HG03469 (cell line): ENCODE data around the gene MOB3B.
"Not testable (repeated sequence)": the region's sequence is repeated elsewhere in the genome, so short reads cannot be mapped to it uniquely, and the experiment has no call there.

Experiments used
- ATAC-seq: cut with Tn5 transposase; IDR thresholded peaks from one replicate; pipeline ENCODE4 v1.9.1; 2021; ENCODE audit warnings: mild to moderate bottlenecking, moderate library complexity, moderate number of reproducible peaks; ENCODE audit not compliant: unreplicated experiment

Gene MOB3B

DNA sequence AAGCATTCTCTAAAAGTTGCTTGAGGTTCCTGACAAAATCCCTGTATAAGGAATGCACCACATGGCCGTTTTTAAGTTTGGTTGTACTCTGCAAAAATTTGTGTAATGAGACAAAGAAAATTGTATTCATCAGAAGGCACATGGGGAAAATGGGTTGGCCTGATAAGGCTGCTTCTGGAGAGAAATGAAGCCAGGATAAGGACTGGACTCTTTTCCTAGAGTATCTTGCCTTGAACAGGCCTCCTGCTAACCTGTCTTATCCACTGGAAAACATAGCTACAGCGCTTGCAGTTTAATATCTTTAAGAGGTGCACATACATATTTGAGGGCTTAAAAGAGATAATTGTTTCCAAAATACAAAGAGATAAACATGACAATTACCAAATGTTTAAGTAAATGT lies 46.9 kb downstream of the MOB3B start:
- ATAC-seq, result no peak

GRCh38 chr9:27478322-27478721 lies 51.3 kb downstream of the MOB3B start:
- no peak for ATAC-seq

GRCh38 chr9:27476870-27477515 lies 52.6 kb downstream of the MOB3B start:
- ATAC-seq, result no peak

DNA sequence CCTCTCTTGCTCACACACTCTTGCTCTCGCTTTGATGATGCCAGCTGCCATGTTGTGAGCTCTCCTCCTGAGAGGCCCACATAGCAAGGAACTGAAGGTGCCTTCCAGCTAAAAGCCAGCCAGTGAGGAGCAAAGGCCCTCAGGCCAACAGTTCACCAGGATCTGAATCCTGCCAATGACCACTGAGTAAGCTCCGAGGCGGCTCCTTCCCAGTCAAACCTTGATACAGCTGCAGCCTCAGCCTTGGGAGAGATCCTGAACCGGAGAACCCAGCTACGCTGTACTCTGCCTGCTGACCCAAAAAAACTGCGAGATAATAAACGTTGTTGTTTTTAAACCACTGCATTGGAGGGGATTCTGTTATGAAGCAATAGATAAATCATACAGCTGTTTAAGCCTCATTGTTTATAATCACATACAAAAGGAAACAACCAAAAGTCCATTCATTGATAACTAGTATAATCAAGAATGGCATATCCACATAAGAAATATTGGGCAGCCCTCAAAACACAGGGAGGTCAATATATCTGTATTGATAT lies 54.5 kb downstream of the MOB3B start:
- ATAC-seq, result no peak

- ATAC-seq, result no peak
Observed at GRCh38 chr9:27474305-27474704, 55.3 kb downstream of the MOB3B start.

GRCh38 chr9:27473111-27473529 lies 56.5 kb downstream of the MOB3B start:
- no peak for ATAC-seq

- ATAC-seq, result no peak
Observed at GRCh38 chr9:27472195-27472594, 57.4 kb downstream of the MOB3B start.

- no peak for ATAC-seq
Observed at GRCh38 chr9:27471789-27472188, 57.8 kb downstream of the MOB3B start.

- ATAC-seq, result no peak
Observed at GRCh38 chr9:27471366-27471765, 58.2 kb downstream of the MOB3B start.

DNA sequence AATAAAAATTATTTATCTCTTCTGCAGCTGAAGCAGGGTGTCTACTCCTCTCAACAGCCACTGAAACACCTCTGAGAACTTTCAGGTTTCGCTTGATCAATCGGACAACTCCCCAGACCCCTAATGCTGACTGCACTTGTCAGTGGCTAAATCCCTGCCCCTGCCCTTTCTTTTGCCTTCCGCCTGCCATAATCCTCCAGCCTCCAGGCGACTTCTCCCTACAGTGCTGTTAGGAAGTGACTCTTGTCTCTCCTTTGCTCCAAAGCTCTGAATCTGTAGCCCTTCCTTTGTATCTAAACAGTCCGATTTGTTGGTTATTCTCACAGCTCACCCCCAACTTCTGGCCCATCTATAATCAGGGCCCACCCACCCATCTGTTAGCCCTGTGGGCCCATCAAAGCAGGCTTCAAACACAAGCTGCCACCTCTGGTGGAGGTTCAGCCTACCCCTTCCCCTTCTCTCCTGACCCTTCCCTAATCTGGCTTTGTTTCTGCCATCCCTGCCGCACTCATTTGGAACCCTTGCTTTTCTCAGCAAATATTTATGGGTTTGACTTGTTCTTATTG lies 59.2 kb downstream of the MOB3B start:
- no peak for ATAC-seq

GRCh38 chr9:27469550-27469949 lies 60.1 kb downstream of the MOB3B start:
- ATAC-seq, result no peak

DNA sequence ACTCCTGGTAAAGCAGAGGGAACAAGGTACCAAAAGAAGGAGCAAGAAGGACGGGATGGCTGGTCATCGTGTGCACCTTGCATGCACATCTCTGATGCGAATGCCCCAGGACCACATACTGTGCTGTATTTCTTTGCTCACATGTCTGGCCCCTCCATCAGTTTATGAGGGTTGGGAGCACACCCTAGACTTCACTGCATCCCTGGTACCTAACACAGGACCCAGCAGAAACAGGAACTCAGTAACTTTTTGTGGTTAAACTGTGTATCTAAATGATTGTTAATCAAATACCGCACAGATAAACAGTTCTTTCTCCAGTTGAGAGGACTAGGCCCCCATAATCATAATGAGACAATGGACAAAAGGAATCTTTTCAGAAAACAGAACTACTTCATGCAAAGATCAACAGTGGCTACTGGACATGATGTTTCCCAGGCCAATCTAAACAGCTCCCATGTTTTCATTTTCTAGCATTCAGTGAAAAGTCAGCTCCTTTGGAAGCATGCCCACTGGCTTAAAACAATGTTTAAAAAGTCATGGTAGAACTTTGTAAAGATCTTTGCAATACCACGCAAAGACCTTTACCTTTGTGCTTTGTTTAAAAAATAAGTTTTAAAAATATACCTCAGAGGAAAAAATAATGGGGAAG lies 61.0 kb downstream of the MOB3B start:
- ATAC-seq, result no peak

DNA sequence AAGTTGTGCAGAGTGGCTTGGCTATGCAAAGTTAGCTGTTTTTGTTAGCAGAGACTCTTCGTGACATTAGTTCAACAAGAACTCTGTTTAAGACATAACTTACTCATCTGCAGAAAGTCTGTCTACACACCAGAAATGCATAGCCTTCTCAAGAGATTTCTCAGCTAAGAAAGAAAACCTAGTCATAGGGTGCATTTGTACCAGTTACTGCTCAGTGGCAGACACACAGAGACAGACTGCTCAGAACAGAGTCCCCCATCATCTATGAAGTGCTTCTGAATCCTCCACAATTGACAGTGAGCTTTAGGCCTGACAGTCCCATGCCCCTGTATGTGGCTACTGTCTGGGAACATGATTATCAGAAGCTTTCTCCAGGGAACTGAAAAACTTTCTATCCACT lies 61.6 kb downstream of the MOB3B start:
- ATAC-seq, result no peak

DNA sequence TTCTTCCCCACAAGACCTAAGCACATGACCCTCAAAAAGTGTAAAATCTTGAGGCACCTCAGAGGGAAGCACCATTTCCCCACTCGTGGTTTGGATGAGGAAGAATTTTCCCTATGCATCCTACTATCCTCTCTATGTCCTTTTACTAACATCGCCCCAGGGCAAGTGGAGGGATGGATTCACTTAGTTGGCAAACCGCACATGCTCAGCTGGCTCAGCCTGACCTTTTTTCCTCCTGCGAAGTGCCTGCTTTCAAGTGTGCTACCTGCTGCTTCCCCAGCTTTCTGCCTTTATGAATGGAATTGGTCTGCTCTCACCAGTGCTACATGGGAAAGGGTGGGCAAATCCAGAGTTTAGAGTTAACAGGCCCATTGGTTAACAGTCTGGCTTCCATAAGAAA lies 62.1 kb downstream of the MOB3B start:
- ATAC-seq, result no peak

DNA sequence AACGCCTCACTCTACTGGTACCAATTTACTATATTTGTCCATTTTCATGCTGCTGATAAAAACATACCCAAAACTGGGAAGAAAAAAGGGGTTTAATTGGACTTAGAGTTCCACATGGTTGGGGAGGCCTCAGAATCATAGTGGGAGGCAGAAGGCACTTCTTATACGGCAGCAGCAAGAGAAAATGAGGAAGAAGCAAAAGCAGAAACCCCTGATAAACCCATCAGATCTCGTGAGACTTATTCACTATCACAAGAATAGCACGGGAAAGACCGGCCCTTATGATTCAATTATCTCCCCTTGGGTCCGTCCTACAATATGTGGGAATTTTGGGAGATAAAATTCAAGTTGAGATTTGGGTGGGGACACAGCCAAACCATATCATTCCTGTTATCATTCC lies 63.1 kb downstream of the MOB3B start:
- ATAC-seq, result not testable (repeated sequence)

DNA sequence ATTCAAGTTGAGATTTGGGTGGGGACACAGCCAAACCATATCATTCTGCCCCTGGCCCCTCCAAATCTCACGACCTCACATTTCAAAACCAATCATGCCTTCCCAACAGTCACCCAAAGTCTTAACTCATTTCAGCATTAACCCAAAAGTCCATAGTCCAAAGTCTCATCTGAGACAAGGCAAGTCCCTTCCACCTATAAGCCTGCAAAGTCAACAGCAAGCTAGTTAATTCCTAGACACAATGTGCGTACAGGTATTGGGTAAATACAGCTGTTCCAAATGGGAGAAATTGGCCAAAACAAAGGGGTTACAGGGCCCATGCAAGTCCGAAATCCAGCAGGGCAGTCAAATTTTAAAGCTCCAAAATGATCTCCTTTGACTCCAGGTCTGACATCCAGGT lies 64.7 kb downstream of the MOB3B start:
- not testable (repeated sequence) for ATAC-seq

GRCh38 chr9:27462846-27463245 lies 66.8 kb downstream of the MOB3B start:
- no peak for ATAC-seq

DNA sequence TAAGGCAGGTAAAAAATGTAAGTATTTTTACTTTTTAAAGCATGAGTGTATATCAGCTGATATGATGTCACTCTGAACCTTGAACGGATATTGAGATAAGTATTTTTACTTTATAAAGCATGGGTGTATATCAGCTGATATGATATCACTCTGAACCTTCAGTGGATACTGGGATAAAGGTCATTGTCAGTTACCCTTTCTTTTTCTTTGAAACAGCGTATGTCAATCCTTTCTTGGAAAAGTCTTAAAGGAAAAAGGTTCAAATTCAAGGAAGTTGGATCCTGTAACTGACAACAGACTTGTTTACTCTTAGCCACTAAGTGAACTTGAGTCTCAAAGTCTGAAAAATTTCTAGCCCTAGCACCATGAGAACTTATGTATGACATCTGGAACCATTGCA lies 67.2 kb downstream of the MOB3B start:
- ATAC-seq, result no peak

DNA sequence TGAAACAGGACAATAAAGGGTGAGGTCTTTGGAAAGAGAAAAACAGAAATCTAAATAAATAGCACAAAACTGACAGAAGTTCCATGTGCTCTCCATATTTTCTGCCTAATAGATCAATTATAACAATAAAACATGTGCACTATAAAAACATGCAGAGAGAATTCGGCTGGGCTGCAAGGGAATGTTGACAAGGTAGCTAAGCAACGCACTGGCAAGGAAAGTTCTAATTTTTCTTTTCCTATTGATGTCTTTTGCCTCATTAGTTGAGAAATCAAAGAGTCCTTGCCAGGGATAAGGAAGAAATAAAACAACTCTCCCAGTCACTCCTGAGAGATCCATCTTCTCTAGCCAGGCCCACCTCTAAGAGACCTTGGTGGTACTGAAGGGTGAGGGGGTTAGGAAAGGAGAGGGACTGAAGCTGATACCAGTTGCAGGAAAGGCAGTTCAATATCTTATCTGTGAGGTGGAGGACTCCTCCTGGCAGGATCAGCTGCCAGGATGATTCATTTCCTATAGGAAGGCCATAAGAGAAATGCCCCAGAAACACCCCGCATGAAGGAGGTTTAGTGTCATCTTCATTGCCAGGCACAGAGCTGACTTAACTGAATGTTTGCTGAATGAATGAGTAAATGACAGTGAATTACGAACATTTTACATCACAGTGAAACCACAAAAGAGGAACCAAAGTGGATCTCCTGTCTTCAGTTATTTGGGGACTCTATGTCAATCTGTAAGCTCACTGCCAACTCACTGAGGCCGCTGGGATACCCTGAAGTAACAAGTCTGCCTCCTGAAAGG lies 69.2 kb downstream of the MOB3B start:
- peak; percentile 98 for ATAC-seq

- ATAC-seq, result no peak
Observed at GRCh38 chr9:27457445-27457844, 72.2 kb downstream of the MOB3B start.

- ATAC-seq, result no peak
Observed at GRCh38 chr9:27453860-27454553, 75.6 kb downstream of the MOB3B start.
